NCI-H748 (cell line): ENCODE measurements around the gene PPM1L.
"Not testable (repeated sequence)": the region's sequence is repeated elsewhere in the genome, so short reads cannot be mapped to it uniquely, and the experiment has no call there.

Experiments
- DNase-seq: peaks from one replicate; lab custom pipeline; 2025; ENCODE audit not compliant: unreplicated experiment; lab: John Stamatoyannopoulos, UW

PPM1L gene

GRCh38 chr3:160755776-160756304 is at the start of gene PPM1L:
Gene PPM1L (plus strand): TSS chr3:160756231.
- peak; percentile 71 for DNase-seq

DNA sequence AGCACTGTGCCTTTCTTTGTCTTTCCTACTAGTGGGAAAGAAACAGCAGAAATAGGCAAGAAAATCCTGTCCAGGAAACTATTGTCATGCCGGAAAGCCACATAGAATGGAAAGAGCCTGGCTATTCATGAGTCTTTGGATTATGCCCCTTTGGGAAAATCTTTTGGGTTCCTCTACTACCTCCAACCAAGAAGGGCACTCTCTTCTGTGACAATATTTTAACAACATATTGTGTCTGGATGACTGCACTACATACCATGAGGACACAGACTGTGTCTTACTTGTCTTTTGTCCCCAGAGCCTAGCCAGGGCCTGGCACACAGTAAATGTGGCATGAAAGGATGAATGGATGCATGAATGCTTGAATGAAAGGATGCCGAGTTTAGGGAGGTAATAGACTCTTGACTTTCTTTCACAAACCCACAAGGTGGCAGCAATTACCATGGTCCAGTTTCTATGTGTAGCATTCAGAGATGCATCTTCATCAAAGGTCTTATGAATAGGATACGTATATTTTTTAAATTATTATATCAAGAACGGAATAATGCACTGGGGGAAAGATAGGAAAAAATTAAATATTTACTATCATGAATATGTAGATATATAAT is 48.7 kb upstream of the PPM1L start:
- peak; percentile 64 for DNase-seq

DNA sequence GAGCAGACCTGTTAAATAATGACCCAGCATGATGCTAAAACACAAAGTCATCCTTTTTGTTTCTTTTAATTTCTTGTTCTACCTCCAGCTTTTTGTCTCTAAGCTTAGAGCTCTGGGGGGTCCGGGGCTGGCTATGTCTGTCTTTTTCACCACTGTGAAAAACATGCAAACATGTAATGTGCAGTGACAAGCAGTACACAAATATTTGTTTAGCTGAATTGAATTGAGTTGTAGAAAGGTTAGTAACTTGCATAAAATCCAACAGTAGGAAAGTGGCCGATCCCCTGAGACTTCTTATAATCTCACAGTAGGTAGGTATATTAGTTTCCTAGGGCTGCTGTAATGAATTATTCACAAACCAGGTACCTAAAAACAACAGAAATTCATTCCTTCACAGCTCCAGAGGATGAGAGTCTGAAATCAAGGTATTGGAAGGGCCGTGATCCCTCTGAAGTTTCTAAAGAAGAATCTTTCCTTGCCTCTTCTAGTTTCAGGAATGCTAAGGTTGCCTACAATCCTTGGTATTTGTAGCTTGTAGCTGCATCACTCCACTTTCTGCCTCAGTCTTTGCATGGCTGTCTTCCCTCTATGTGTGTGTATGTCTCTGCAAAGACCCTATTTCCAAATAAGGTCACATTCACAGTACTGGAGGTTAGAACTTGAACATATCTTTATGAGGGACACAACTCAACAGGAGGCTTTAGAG is 46.4 kb upstream of the PPM1L start:
- no peak for DNase-seq

GRCh38 chr3:160713144-160713543 is 42.9 kb upstream of the PPM1L start:
- not testable (repeated sequence) for DNase-seq

DNA sequence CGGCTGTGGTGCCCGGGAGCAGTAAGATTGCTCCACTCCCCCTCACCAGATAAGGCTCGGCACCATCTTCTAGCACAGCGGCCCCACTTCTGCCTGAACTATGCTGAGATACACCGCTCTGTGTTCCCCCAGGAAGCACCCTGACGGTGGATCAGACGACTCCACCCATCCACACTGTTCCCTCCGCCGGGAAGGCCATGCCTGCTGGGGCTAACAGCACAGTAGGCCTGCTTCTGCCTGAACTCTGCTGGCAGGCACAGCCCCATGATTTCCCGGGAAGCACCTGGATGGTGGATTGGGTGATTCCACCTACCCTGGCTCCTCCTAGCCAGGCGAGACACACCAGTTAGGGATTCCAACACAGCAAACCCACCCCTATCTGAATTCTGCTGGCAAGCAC is 36.3 kb upstream of the PPM1L start:
- no peak for DNase-seq

- no peak for DNase-seq
These were observed 35.8 kb upstream of the PPM1L start for GRCh38 chr3:160720123-160720746.

- no peak for DNase-seq
These were observed 33.7 kb upstream of the PPM1L start for GRCh38 chr3:160722331-160722730.

GRCh38 chr3:160725338-160725737 is 30.7 kb upstream of the PPM1L start:
- no peak for DNase-seq

- DNase-seq: peak; percentile 62
These were observed 20.2 kb upstream of the PPM1L start for GRCh38 chr3:160735826-160736225.

GRCh38 chr3:160738048-160738447 is 18.0 kb upstream of the PPM1L start:
- no peak for DNase-seq

- no peak for DNase-seq
These were observed 17.0 kb upstream of the PPM1L start for GRCh38 chr3:160739079-160739478.

DNA sequence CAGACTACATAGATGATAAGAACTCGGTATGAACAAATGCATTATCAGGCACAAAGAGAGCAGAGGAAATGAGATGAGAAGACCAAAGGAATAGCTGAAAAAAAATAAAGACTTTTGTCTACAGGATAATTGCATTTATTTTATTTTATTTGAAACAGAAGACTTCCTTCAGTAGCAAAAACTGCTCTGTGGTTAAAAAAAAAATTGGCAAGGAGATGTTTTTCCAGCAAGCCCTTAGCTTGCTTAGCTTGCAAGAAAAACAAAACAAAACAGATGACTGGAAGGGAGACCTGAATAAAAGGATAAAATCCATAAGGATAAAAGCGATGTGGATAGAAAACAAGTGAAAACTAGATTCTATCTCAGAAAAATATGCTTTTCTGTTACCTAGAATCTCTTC is 9.1 kb upstream of the PPM1L start:
- DNase-seq: no peak

DNA sequence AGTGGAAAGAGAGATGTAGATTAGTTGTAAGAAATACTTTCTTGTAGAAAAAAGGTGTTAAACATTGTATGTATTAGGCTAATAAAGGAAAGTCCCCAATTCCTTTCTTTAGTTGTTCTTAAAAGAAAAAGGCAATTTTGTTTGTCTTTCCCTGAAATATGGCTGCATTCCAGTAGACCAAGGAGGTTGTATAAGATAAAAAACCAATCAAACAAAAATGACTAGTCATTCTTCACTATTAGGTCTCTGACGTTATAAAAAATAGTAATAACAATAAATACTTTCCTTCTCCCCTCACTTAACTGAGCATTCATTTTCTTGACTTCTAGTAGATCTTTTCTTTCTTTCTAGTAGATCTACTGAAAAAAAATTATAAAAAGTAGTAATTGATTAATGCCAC is 8.6 kb upstream of the PPM1L start:
- no peak for DNase-seq

DNA sequence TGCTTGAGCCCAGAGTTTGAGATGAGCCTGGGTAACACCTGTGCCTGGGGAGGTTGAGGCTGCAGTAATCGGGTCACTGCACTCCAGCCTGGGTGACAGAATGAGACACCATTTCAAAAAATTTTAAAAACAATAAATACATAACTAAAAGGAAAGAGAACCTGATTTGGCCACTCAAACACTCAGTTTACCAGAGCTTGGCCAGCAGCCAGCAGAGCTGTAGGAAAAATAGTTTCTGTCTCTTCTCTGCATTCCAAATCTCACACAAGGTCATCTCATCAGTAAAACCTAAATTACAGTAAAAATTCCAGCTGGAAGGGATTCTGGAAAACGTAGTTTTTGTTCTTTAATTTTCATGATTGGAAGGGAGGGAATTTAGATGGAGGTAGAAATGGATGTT is 7.8 kb upstream of the PPM1L start:
- no peak for DNase-seq

- no peak for DNase-seq
These were observed 7.2 kb upstream of the PPM1L start for GRCh38 chr3:160748787-160749186.

DNA sequence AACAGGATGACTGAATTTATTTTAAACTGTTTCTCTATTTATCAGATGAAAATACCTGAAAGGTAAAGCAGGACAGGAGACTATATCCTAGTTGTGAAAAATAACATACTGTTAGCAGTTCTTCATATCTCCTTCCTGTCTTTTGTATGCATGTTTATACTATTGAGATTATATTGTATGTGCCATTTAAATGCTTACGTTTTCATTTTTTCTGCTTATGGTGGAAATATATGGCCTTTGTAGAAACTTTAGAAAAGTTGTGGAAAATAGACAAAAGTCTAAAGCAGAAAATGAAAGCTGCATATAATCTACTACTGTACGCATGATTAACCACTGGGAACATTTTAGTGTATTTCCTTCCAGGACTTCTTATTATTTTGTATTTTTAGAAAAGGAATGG is 2.1 kb upstream of the PPM1L start:
- no peak for DNase-seq

- peak; percentile 67 for DNase-seq
These were observed 1.6 kb upstream of the PPM1L start for GRCh38 chr3:160754371-160754854.

DNA sequence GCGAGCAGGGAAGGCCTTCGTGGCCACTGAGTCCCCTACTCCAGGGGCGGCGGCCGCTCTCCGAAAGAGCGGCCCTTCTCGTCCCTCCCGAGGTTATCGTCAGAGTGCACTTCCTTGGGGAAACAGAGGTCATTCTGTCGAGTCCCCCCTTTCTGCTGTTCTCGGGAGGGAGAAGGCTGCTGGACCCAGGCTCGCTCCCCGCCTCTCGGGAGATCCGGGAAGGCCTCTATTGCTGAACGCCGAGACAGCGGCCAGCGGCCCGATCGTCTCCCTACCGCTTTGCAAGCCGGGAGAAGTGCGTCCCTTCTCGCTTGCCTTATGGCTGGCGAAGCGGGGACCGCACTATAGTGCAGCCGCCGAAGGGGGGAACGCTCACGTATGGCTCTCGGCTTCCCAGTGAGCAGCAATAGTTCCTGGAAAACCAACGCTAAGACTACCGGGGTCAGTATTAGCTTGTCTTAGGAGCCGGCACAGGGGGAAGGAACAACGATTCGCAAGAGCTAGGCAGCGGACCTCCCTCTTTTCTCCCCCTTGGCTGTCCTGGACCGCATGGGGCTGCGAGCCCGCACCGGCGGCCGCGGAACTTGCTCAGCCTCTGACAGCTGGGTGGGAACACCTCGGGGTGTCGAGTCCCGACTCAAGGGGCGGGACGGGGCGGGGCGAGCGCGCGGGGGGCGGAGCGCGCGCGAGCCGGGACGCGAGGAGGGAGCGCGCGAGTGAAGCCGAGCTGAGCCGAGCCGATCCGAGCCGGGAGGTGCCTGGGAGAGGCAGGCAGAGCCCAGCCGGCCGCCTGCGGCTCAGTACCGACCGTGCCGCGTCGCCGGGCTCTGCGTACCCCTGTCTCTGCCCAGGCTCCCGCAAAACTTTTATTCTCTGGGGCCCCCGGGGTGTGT is 930 bp upstream of the PPM1L start:
- DNase-seq: peak; percentile 92

- DNase-seq: peak; percentile 37
These were observed 1.4 kb downstream of the PPM1L start for GRCh38 chr3:160757233-160758106.

DNA sequence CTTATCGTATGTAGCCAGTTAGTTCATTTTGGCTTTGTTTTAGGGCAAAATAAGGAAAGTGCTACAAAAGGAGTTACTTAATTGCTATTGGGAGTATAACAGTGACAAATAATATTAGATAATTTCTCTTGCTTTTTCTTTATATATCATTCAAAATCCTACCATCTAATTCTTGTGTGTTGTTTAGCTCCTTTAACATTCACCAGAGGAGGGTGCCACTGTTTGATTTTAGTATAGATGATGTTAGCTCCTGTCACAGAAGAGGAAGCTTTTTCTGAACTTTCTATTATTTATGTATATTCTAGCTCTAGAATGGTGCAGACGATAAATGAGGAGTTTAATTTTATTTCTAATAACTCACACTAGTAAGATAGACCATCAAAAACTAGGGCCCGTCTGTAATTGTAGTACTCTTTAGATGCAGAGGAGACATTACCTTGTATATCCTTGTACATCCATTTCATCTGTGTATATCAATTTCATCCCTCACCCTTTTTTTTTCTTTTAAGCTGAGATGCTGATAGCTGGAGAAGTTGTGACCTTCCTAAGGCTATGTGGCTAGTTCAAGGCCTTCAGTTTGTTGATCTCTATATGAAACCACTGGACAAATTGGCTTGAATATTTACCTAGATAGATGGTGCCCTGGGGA is 3.0 kb downstream of the PPM1L start:
- DNase-seq: no peak
